Endothelial cell of umbilical vein (primary cell): Measurements from ENCODE around the gene CETP.

Source experiments
- CTCF ChIP-seq, 2 donors: IDR thresholded peaks; 1 replicate in 1 of 2; 2 replicates in 1 of 2; pipeline ENCODE4 v1.5.1; 2011; ENCODE audit warnings: low read length in 2 of 2, mild to moderate bottlenecking in 2 of 2, moderate library complexity in 2 of 2, control low read depth in 1 of 2, inconsistent platforms in 1 of 2, low read depth in 1 of 2; ENCODE audit not compliant: insufficient read depth in 1 of 2; ENCODE audit errors: extremely low read depth in 1 of 2
- EZH2 ChIP-seq: IDR thresholded peaks from 2 replicates; pipeline ENCODE4 v1.6.1; 2012; ENCODE audit warnings: borderline replicate concordance, low read depth, mild to moderate bottlenecking, moderate library complexity, low read length, inconsistent platforms; ENCODE audit not compliant: severe bottlenecking
- GATA2 ChIP-seq: IDR thresholded peaks from 2 replicates; pipeline ENCODE4 v1.7.0; 2011; ENCODE audit warnings: low read depth, mild to moderate bottlenecking, moderate library complexity, mixed read lengths, low read length; ENCODE audit not compliant: insufficient read length, insufficient read depth
- MYC ChIP-seq: IDR thresholded peaks from one replicate; pipeline ENCODE4 v1.6.1; 2011; ENCODE audit warnings: mild to moderate bottlenecking, low read depth, low read length
- POLR2A ChIP-seq: IDR thresholded peaks from 2 replicates; pipeline ENCODE4 v1.6.1; 2012; ENCODE audit warnings: low read depth, mild to moderate bottlenecking, control low read depth, low read length
- POLR2AphosphoS5 ChIP-seq: IDR thresholded peaks from 2 replicates; pipeline ENCODE4 v1.6.1; 2012; ENCODE audit warnings: low read depth, mild to moderate bottlenecking, control low read depth, low read length, moderate library complexity; ENCODE audit not compliant: insufficient read depth

DNA sequence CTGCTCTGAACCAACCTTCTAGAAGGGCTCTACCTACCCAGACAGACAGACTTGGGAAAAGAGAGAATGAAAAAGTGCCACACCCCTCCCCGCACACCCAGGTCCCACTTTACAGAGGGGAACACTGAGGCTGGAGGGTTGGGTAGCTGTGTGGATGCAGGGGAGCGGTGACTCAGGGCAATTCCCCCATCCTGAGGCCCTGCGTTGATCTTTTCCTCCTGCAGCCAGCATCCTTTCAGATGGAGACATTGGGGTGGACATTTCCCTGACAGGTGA lies 10.0 kb downstream of the CETP start:
- no peak for TF ChIP-seq POLR2A
- no peak for TF ChIP-seq MYC
- TF ChIP-seq CTCF (IDR thresholded peaks at IDR 0.05; ENCODE audit: extremely low read depth in 1 of 2, insufficient read depth in 1 of 2, low read depth in 1 of 2, low read length in 2 of 2) = no peak
- TF ChIP-seq POLR2AphosphoS5 = no peak
- no peak for TF ChIP-seq EZH2
- TF ChIP-seq GATA2 = no peak
